Activated CD8-positive, alpha-beta memory T cell treated with anti-CD3 and anti-CD28 coated beads for 1 hour (primary cell): Measurements from ENCODE around the gene BIN1.

Experiments used
- DNase-seq, 2 donors: peaks; one replicate each; pipeline ENCODE4 v3.0.0-alpha.2; 2020; ENCODE audit warnings: low read depth in 1 of 2; ENCODE audit errors: extremely low read depth in 1 of 2

The BIN1 gene

GRCh38 chr2:127051116-127052056 is 55.6 kb downstream of the BIN1 start:
- no peak for DNase-seq

- no peak for DNase-seq
Measured at GRCh38 chr2:127050803-127051115, 56.2 kb downstream of the BIN1 start.

DNA sequence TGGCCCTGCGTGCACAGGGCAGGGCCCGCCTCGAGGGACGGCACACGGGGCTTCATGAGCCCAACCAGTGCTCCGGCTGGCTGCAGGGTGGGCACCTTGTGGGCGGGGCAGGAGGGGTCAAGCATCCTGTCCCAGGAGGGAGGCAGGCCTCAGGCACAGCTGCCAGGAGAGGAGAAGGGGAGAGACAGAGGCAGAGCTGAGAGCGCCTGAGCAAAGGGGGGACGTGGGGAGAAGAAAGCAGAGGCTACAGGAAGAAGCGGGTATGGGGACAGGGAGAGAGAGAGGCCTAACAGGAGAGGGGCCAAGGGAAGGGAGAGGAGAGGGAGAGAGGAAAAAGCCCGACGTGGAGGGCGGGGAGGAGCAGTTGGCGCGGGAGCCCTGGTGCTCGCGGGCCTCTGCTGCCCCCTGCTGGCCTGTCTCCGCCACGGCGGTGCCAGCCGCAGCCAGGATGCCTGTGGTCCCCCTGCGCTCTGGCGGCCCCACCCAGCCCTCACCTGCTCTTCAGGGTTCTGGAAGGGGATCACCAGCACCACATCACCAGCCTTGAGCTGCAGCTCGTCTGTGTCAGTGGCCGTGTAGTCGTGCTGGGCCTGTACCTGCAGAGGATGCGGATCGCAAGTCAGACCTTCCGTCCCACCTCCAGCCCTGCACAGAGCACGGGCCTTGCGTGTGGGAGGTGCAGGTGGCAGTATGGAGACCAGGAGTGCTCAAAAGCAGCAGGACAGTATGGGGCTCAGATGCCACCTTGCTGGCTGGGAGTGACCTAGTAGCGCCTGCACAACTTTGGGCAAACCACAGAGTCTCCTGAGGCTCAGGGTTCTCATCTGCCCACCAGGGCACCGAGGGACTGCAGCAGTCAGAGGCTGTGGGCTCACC is 56.8 kb downstream of the BIN1 start:
- DNase-seq, result peak in 1 of 2 donors; percentile 43

DNA sequence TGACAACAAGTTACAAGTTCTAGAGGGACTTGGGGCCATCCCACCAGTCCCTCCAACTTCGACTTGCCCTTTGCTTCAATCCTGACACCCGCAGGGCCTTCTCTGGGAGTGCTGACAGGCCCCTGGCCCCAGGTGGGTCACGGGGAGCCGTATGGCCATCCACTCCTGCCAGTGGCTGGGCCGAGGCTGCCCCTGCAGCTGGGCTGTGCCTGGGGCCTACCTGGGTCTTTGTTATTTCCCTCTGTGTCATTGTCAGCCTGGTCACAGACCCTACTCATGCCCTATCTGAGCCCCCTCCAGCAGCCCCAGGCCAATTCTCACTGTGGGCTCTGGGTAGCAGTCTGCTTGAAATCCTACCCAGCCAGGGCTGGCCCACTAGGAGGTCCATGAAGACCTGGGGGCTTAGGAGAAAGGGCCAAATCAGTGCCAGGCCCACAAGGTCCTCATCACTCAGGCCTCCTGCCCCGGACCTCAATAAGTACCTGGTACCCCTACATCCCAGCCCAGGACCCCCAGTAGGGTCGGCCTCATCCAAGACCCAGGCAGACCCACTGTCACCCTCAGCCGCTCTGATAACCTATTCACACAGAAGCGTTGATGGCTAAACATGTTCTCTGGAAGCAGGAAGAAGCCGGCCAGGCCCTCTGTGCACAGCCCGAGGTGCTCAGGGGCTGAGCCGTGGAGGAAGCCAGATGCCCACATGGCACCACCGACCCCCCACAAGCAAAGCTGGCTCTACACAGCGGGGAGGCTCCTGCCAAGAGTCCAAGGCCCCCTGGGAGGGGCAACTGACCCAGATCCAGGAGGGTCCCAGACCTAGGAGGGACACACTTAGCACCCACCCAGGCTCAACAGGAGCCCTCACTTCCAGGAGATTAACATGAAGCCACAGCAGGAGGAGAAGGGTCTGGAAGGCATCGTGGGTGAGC is 57.7 kb downstream of the BIN1 start:
- no peak for DNase-seq

DNA sequence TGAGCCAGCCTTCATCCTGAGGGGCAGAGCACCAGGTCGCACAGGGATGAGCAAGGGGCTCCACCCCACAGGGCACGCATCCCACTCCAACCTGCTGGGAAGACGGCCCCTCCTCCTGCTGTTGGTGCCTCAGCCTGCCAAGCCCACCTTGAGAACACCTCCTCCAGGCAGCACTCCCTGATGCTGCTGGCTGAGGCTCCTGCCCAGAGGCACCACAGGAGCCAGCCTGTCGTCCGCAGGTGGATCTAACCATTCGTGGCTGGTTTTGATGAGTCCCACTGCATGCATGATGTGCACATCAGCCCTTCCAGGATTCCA is 58.4 kb downstream of the BIN1 start:
- no peak for DNase-seq

- DNase-seq, result no peak
Measured at GRCh38 chr2:127047716-127048617, 59.0 kb downstream of the BIN1 start.

DNA sequence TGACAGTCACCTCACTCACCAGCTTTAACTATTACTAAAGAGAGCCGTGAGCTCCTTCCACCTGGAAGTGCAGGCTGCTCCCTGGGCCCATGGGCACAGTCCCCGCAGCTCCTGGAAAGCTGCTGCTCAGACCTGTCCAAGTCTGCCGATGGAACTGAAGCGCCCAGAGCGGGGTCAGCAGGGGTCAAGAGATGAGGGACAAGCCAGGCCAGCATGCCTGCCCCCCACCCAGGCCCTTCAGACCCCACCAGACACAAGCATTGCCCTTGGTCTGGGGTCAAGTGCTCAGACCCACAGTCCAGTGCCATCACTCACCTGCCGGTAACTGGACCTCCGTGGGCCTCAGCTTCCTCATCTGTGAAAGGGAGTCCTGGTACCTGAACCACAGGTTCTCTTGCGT is 59.9 kb downstream of the BIN1 start:
- no peak for DNase-seq

DNA sequence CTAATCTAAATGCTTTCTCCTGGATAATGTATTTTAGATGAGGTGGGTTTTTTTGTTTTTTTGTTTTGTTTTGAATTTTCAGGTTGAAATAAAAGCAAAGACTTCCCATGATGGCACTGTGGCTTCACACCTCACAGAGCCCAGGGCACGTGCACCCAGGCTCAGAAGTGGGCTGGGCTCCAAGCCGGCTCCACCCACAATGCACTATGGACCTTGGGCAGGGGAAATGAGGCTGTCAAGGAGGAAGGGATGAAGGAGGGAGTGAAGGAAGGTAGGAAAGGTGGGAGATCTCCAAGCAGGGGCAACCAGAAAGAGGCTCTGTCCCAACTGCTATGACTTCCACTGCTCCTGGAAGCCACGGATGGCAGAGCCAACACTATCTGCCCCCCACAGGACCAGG is 60.4 kb downstream of the BIN1 start:
- DNase-seq, result no peak

GRCh38 chr2:127045792-127046501 is 61.0 kb downstream of the BIN1 start:
- DNase-seq, result no peak

DNA sequence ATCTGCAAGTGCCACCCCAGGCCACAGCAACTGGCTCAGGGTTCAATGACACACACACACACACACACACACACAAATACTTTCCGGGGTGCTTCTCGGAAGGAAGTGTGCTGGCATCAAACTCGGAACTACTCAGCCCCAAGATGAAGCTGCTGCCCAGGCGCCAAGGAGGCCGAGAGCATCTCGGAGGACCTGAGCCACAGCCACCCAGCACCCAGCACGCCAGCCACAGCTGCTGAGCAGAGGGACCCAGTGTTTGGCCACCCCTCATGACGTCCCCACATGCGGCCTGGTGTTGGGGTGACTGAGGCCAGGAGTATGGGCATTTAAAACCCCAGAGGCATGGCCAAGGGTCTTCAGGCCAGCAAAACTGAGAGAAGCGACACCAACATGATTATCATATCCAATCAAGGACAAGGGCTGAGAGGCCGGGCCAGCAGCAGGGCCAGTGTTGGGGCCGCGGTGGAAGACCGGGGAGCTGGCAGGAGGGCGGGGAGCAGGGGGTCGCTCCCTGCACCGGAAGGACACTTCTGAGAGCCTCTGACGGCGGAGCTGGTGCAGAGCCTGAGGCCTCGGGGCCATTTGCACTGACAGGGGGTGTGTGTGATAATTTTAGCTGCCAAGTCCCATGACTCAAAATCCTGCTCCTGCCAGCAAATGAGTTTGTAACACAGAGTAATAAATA is 61.8 kb downstream of the BIN1 start:
- no peak for DNase-seq

GRCh38 chr2:127044165-127044718 is 62.7 kb downstream of the BIN1 start:
- DNase-seq, result no peak

GRCh38 chr2:127043367-127044164 is 63.4 kb downstream of the BIN1 start:
- no peak for DNase-seq

GRCh38 chr2:127041259-127041970 is 65.5 kb downstream of the BIN1 start:
- no peak for DNase-seq

DNA sequence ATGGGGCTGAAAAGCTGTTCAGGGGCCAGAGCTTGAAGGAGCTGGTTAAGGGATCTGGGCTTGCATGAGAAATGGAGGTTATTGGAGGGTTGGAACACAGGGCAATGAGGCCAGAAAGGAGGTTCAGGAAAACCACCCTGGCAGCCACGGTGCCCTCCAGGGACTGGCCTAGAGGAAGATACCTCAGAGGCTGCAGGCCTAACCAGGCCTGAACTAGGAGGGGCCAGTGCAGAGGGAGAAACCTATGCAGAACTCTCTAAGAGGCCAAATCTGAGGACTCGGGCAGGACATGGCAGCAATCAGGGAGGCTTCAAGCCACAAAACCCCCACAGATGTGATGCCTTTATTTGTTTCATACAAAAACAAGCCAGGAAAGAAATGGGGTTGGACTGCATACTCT is 66.8 kb downstream of the BIN1 start:
- DNase-seq, result no peak

DNA sequence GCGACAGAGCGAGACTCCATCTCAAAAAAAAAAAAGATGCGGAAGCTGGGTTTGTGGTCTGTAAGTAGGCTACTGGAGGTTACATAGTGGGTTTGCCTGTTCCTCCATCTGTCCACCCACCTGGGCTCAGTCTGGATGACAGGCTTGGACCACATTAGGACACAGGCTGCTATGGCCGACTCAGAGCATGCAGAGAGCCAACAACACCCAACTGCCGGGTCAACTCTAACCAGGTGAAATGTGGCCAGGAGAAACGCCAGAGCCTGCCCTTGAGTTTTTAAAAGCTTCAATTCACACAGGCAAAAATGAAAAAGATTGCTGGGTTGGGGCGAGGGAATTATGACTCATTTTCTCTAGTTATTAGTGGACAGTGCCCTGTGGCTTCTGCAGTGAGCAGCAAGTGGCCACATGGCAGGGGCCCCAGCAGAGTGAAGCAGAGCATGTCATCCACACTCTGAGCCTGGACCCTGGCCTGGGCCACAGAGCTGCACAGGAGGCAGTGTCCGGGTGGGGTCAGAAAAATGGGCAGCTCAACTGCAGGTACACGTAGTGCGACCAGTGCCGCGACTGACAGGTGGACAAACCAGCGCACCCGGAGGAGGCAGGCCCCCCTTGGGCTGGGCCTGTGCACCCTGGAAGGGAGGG is 67.4 kb downstream of the BIN1 start:
- DNase-seq, result no peak

DNA sequence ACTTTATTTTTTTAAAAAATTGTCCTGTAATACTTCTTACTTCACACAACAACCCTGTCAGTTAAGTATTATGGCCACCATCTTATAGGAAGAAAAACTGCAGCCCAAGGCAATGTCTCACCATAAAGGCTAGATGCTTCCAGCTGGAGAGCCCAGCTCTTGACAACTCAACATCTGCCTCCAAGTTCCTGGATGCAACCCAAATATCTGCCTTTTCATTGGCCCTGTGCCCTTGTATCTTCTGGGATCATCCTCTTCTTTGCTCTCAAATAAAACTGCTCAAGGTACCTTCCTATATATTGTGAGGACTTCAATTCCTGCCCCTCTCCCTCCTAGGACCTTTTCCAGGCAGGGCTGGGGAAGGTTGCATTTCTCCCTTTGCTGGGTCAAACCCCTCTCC is 69.5 kb downstream of the BIN1 start:
- DNase-seq, result no peak
